Measurements from ENCODE around the gene HDAC11. TPM values are rescaled to one million over a fixed set of nuclear protein-coding genes. Genes with fewer than 3 reads are reported as not detected.

Gene HDAC11
- total and polyA plus RNA-seq, 4 donors: 2.5 to 9.0 (median 3.2) TPM

- H3K9me3 ChIP-seq (ENCODE audit: control insufficient read depth in 4 of 4, low read length in 3 of 4): no peaks in the 10 kb centered on the region
- H3K4me1 ChIP-seq (ENCODE audit: control insufficient read depth in 4 of 4, insufficient read depth in 4 of 4, low read length in 3 of 4): peaks cover 9 to 23% (median 14%) of the 10 kb centered on the region in 4 donors
- no peaks in the 10 kb centered on the region for H3K36me3 ChIP-seq (ENCODE audit: control insufficient read depth in 4 of 4, insufficient read depth in 3 of 4, low read depth in 1 of 4, low read length in 3 of 4)
- no peaks in the 10 kb centered on the region for H3K27me3 ChIP-seq (ENCODE audit: control insufficient read depth in 4 of 4, insufficient read depth in 4 of 4, low read length in 3 of 4)
- no peak overlapping the region for H3K9ac ChIP-seq (ENCODE audit: low read depth in 1 of 2, low read length in 2 of 2)
- no peak for DNase-seq (ENCODE audit: low spot score)
- no peak overlapping the region for H3K4me3 ChIP-seq (ENCODE audit: low read depth in 1 of 3, low read length in 3 of 3)
- H3K27ac ChIP-seq (ENCODE audit: low read depth in 1 of 2, low read length in 2 of 2): no peak overlapping the region
- 93% methylated on average over 7 of the region's 7 CpGs for WGBS
- TF ChIP-seq GABPA (IDR thresholded peaks at IDR 0.05 in 1 of 2, conservative IDR thresholded peaks at IDR 0.05 in 1 of 2) (no peak), YY1 (IDR thresholded peaks at IDR 0.05) (no peak), MAX (IDR thresholded peaks at IDR 0.05) (no peak)
Measured at GRCh38 chr3:13483286-13483685, 3.2 kb downstream of the HDAC11 start.

DNA sequence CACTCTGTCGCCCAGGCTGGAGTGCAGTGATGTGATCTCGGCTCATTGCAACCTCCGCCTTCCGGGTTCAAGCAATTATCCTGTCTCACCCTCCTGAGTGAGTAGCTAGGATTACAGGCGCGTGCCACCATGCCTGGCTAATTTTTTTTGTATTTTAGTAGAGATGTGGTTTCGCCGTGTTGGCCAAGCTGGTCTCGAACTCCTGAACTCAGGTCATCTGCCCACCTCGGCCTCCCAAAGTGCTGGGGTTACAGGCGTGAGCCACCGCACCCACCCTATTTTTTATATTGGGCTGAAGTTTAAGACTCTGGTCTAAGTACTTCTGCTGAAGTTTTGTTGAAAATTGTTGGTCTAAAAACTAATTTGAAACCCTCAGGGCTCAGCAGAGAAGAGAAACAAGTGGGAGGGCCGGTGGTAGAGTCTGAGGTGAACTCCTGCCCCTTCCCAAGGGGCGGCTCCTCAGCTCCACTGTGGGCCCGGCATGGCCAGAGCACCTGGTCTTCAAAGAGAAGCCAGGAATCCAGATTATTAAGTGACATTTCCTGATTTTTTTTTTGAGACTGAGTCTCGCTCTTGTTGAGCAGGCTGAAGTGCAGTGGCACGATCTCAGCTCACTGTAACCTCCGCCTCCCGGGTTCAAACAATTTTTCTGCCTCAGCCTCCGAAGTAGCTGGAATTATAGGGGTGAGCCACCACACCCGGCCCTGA, 4.0 kb downstream of the HDAC11 start:
- H3K27me3 ChIP-seq (ENCODE audit: control insufficient read depth in 4 of 4, insufficient read depth in 4 of 4, low read length in 3 of 4): no peaks in the 10 kb centered on the region
- no peak for DNase-seq (ENCODE audit: low spot score)
- no peaks in the 10 kb centered on the region for H3K36me3 ChIP-seq (ENCODE audit: control insufficient read depth in 4 of 4, insufficient read depth in 3 of 4, low read depth in 1 of 4, low read length in 3 of 4)
- H3K27ac ChIP-seq (ENCODE audit: low read depth in 1 of 2, low read length in 2 of 2): no peak overlapping the region
- H3K4me3 ChIP-seq (ENCODE audit: low read depth in 1 of 3, low read length in 3 of 3): no peak overlapping the region
- no peak for TF ChIP-seq NR2F2 (IDR thresholded peaks at IDR 0.05)
- no peak for TF ChIP-seq RAD21 (IDR thresholded peaks at IDR 0.05)
- no peak for TF ChIP-seq GABPA (IDR thresholded peaks at IDR 0.05 in 1 of 2, conservative IDR thresholded peaks at IDR 0.05 in 1 of 2)
- no peak for TF ChIP-seq HNF4A (conservative IDR thresholded peaks at IDR 0.05)
- no peak for TF ChIP-seq ATF3 (IDR thresholded peaks at IDR 0.05)
- TF ChIP-seq FOXA2 (IDR thresholded peaks at IDR 0.05): no peak
- TF ChIP-seq SP1 (IDR thresholded peaks at IDR 0.05): no peak
- H3K4me1 ChIP-seq (ENCODE audit: control insufficient read depth in 4 of 4, insufficient read depth in 4 of 4, low read length in 3 of 4): peaks cover 9 to 23% (median 14%) of the 10 kb centered on the region in 4 donors
- WGBS: 93% methylated on average over 21 of the region's 21 CpGs
- peak overlapping the region in 1 of 2 donors; percentile 10 for H3K9ac ChIP-seq (ENCODE audit: low read depth in 1 of 2, low read length in 2 of 2)
- no peaks in the 10 kb centered on the region for H3K9me3 ChIP-seq (ENCODE audit: control insufficient read depth in 4 of 4, low read length in 3 of 4)

GRCh38 chr3:13484851-13485590, 4.9 kb downstream of the HDAC11 start:
- WGBS: 26% methylated on average over 7 of the region's 7 CpGs
- H3K27me3 ChIP-seq (ENCODE audit: control insufficient read depth in 4 of 4, insufficient read depth in 4 of 4, low read length in 3 of 4): no peaks in the 10 kb centered on the region
- no peaks in the 10 kb centered on the region for H3K9me3 ChIP-seq (ENCODE audit: control insufficient read depth in 4 of 4, low read length in 3 of 4)
- DNase-seq (ENCODE audit: low spot score): peak; percentile 86
- H3K4me1 ChIP-seq (ENCODE audit: control insufficient read depth in 4 of 4, insufficient read depth in 4 of 4, low read length in 3 of 4): peaks cover 9 to 20% (median 12%) of the 10 kb centered on the region in 4 donors
- no peak overlapping the region for H3K9ac ChIP-seq (ENCODE audit: low read depth in 1 of 2, low read length in 2 of 2)
- no peak for TF ChIP-seq EGR1 (IDR thresholded peaks at IDR 0.05; ENCODE audit: low read depth in 2 of 2)
- TF ChIP-seq NR2F2 (IDR thresholded peaks at IDR 0.05): no peak
- peak; percentile 17 for TF ChIP-seq TAF1 (conservative IDR thresholded peaks at IDR 0.05)
- TF ChIP-seq, protein P1, sequence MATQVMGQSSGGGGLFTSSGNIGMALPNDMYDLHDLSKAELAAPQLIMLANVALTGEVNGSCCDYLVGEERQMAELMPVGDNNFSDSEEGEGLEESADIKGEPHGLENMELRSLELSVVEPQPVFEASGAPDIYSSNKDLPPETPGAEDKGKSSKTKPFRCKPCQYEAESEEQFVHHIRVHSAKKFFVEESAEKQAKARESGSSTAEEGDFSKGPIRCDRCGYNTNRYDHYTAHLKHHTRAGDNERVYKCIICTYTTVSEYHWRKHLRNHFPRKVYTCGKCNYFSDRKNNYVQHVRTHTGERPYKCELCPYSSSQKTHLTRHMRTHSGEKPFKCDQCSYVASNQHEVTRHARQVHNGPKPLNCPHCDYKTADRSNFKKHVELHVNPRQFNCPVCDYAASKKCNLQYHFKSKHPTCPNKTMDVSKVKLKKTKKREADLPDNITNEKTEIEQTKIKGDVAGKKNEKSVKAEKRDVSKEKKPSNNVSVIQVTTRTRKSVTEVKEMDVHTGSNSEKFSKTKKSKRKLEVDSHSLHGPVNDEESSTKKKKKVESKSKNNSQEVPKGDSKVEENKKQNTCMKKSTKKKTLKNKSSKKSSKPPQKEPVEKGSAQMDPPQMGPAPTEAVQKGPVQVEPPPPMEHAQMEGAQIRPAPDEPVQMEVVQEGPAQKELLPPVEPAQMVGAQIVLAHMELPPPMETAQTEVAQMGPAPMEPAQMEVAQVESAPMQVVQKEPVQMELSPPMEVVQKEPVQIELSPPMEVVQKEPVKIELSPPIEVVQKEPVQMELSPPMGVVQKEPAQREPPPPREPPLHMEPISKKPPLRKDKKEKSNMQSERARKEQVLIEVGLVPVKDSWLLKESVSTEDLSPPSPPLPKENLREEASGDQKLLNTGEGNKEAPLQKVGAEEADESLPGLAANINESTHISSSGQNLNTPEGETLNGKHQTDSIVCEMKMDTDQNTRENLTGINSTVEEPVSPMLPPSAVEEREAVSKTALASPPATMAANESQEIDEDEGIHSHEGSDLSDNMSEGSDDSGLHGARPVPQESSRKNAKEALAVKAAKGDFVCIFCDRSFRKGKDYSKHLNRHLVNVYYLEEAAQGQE (IDR thresholded peaks at IDR 0.05): peak; percentile 60
- TF ChIP-seq SP1 (IDR thresholded peaks at IDR 0.05): peak; percentile 80
- no peak for TF ChIP-seq FOXA2 (IDR thresholded peaks at IDR 0.05)
- TF ChIP-seq RAD21 (IDR thresholded peaks at IDR 0.05): peak in 1 of 2 donors; percentile 26
- TF ChIP-seq HNF4A (conservative IDR thresholded peaks at IDR 0.05): peak; percentile 83 to 88
- TF ChIP-seq CTCF (IDR thresholded peaks at IDR 0.05; ENCODE audit: low read depth, low read length, missing input control): no peak
- TF ChIP-seq YY1 (IDR thresholded peaks at IDR 0.05): peak; percentile 69
- TF ChIP-seq FOXA1 (IDR thresholded peaks at IDR 0.05): peak; percentile 67
- TF ChIP-seq MAX (IDR thresholded peaks at IDR 0.05): peak; percentile 95
- peak in 1 of 2 donors; percentile 64 for TF ChIP-seq GABPA (IDR thresholded peaks at IDR 0.05 in 1 of 2, conservative IDR thresholded peaks at IDR 0.05 in 1 of 2)
- TF ChIP-seq ATF3 (IDR thresholded peaks at IDR 0.05): no peak
- peak; percentile 48 for TF ChIP-seq HNF4G (IDR thresholded peaks at IDR 0.05)
- TF ChIP-seq JUND (IDR thresholded peaks at IDR 0.05): peak in 1 of 2 donors; percentile 48
- peak; percentile 71 to 80 for TF ChIP-seq RXRA (IDR thresholded peaks at IDR 0.05)
- H3K27ac ChIP-seq (ENCODE audit: low read depth in 1 of 2, low read length in 2 of 2): peak overlapping the region; percentile 66 to 81
- no peaks in the 10 kb centered on the region for H3K36me3 ChIP-seq (ENCODE audit: control insufficient read depth in 4 of 4, insufficient read depth in 3 of 4, low read depth in 1 of 4, low read length in 3 of 4)
- H3K4me3 ChIP-seq (ENCODE audit: low read depth in 1 of 3, low read length in 3 of 3): no peak overlapping the region
